GM18511 (cell line): Measurements from ENCODE around the gene NSUN3.
A peak's percentile ranks its signal among the peaks of the same experiment; 100 is the strongest.
"Not testable (repeated sequence)": the region's sequence is repeated elsewhere in the genome, so short reads cannot be mapped to it uniquely, and the experiment has no call there.

Source experiments
- ATAC-seq: cut with Tn5 transposase; IDR thresholded peaks from one replicate; pipeline ENCODE4 v1.9.1; 2021; ENCODE audit warnings: mild to moderate bottlenecking, moderate library complexity; ENCODE audit not compliant: unreplicated experiment

NSUN3 gene

DNA sequence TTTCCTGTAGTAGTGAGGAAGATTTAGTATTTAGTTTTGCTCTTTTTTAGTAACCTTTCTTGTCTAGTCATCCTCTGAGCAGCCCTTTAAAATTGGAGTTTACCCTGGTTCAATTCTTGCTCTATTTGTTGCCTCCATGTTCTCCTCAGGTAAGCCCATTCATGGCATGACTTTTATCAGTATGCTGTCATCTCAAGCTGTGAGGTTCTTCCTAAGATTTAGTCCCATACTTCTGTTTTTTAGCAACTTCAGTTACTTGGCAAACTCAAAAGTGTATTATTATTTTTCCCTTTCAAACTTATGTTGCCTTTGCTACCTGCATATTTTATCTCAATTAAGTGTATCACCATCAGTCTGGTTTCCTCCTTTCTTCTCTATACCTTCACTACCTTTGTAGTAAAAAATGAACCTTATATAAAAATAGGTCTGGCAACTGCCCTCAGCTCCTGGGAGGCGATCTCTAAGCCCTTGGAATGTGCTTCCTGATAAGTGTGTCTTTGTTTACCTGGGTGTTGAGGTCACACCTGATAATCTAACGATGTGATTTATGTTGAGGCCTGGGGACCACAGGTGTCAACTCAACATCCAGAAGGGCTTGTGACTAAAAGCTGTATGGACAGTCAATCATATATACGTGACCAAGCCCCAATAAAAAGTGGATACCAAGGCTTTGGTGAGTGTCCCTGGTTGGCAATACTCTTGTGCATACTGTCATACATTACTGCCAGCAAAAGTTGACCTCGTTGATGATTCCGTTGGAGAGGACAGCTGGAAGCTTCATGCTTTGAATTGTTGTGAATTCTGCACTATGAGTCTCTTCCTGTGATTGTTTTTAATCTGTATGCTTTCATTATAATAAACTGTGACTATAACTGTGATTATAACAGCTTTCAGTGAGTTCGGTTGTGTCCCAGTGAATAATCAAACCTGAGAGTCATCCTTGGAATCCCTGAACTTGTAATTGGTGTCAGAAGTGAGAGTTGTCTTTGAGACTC lies 3.9 kb downstream of the NSUN3 start:
- ATAC-seq = no peak

- ATAC-seq = no peak
Observed at GRCh38 chr3:94069194-94069813, 6.4 kb downstream of the NSUN3 start.

DNA sequence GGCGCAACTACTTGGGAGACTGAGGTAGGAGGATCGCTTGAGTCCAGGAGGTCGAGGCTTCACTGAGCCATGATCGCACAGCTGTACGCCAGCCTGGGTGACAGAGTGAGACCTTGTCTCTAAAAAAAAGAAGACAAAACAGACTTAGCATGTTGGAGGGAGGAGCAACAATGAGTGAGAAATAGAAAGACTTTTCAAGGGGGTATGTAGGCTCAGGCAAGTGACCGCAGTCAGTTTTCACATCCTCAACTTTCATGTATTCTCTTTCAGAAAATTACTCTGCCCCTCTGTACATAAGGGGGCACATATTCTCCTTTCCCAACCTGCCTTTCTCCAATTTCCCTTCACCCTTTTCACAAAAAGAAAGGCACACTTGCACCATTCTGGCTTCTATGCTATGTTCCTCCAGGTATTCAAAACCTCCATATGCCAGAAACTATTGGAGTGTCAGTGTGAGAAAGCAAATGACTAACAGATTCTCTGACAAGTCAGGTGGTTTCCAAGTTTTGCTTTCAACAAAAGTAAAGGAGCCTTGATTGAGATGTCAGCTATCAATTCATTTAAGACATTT lies 7.6 kb downstream of the NSUN3 start:
- peak; percentile 79 for ATAC-seq

- ATAC-seq = peak; percentile 81
Observed at GRCh38 chr3:94071713-94072284, 8.9 kb downstream of the NSUN3 start.

DNA sequence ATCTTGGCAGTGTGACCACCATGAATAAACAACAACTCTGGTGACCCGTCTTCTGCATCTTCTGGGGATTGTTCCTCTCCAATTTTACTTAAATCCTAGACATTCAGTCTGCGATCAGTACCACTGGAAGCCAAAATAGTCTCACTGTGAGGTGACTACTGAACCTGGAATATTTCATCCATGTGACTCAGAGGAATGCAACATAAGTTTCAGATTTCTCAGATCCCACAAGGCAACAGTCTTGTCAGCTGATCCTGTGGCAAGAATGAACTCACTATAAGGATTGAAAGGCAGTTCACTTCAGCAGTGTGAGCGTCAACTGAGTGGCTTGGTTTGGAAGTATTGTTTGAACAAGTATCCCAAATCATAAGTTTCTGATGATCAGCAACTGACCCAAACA lies 13.2 kb downstream of the NSUN3 start:
- no peak for ATAC-seq

GRCh38 chr3:94080552-94080951 lies 17.7 kb downstream of the NSUN3 start:
- not testable (repeated sequence) for ATAC-seq

DNA sequence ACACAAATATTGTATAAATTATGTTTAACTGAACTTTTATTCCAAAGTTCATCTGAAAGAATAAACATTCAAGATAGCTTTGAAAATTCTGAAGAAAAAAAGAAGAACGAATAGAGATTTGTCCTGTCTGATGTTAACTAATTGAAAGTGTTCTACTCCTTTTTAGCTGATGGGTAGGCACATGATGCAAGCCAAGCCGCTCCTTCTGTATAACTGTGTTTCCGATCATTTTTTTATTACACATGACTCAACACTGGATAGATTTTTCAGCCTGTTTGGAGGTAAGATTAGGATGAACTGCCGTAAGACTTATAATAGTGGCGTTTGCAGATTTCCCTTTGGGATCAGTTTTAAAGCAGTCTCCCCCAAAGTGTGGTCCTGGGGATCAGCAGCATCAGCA lies 19.0 kb downstream of the NSUN3 start:
- no peak for ATAC-seq

- ATAC-seq = no peak
Observed at GRCh38 chr3:94082391-94082937, 19.6 kb downstream of the NSUN3 start.

DNA sequence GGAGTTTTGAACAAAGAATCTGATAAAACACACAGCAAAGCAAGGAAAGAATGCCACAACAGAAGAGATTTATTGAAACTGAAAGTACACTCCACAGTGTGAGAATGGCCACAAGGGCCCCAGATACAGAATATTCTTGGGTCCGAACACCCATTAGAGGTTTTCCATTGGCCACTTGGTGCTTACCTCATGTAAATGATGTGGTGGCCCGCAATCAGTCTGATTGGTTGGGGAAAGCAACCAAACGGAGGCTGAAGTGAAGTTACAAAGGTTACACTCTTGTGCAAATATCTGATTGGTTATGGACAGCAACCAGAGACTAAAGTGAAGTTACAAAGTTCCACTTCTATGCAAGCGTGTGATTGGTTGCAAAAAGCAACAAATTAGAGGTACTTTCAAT lies 20.4 kb downstream of the NSUN3 start:
- ATAC-seq = peak; percentile 69

DNA sequence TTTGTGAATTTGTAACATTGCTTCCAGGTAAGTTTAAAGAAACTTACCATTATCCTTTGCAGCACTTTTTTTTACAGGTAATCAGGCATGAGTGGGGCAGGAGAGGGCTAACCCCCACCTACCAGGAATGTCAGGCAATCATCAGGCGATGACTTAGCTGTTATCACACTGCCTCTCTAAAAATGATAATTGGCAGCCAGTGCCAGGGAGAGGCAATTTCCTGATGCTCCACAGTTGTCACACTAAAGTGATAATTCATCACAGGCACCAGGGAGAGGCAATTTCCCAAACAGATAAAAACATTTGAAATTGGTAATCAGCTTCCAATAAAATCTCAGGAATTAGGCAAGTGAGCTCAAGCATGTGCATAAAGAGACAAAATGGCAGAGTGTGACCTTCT lies 26.3 kb downstream of the NSUN3 start:
- no peak for ATAC-seq

GRCh38 chr3:94092086-94092485 lies 29.2 kb downstream of the NSUN3 start:
- no peak for ATAC-seq

DNA sequence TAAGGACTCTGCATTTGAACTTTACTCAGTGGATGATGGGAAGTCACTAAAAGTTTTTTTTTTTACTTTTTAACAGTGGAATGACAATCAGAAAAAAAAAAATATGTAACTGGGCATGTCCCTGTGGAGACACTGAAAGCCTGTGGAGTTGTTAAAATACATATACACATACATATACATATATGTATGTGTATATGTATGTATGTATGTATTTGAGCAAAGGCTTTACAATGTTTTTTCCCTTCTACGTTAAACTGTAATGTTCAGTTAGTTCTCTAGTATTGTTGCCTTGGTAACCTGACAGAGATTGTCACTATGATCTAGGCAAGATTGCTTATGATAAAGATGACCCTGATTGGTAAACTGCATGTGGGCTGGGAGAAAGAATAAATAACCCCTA lies 30.3 kb downstream of the NSUN3 start:
- ATAC-seq = no peak

GRCh38 chr3:94095111-94095510 lies 32.2 kb downstream of the NSUN3 start:
- ATAC-seq = no peak

- ATAC-seq = no peak
Observed at GRCh38 chr3:94098452-94098851, 35.6 kb downstream of the NSUN3 start.

GRCh38 chr3:94099311-94099710 lies 36.5 kb downstream of the NSUN3 start:
- ATAC-seq = no peak

- ATAC-seq = no peak
Observed at GRCh38 chr3:94101860-94102259, 39.0 kb downstream of the NSUN3 start.

- ATAC-seq = no peak
Observed at GRCh38 chr3:94106268-94106667, 43.4 kb downstream of the NSUN3 start.

DNA sequence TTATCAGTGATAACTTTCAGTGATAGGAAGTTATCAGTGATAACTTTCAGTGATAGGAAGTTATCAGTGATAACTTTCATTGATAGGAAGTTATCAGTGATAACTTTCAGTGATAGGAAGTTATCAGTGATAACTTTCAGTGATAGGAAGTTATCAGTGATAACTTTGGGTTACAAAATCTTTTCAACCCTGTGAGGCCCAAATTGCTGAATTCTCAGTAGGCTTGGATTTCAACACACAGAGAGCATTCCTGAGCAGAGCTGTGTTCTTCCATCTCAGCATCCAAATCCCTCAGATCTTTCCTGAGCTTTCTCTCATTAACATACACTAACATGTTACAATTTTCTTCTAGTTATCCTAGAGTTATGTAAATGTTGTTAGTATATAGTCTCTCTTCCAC lies 47.4 kb downstream of the NSUN3 start:
- ATAC-seq = not testable (repeated sequence)

- ATAC-seq = no peak
Observed at GRCh38 chr3:94110854-94111253, 48.0 kb downstream of the NSUN3 start.

- no peak for ATAC-seq
Observed at GRCh38 chr3:94114666-94115065, 51.8 kb downstream of the NSUN3 start.

GRCh38 chr3:94115482-94115881 lies 52.6 kb downstream of the NSUN3 start:
- no peak for ATAC-seq
